ENCODE results near the gene EIF3I.

Gene EIF3I

DNA sequence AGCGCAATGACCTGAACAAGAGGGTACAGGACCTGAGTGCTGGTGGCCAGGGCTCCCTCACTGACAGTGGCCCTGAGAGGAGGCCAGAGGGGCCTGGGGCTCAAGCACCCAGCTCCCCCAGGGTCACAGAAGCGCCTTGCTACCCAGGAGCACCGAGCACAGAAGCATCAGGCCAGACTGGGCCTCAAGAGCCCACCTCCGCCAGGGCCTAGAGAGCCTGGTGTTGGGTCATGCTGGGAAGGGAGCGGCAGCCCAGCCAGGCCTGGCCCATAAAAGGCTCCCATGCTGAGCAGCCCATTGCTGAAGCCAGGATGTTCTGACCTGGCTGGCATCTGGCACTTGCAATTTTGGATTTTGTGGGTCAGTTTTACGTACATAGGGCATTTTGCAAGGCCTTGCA, 27.2 kb upstream of the EIF3I start:
- ChIA-PET CTCF (no interaction called here), POLR2A (interaction anchor here (0.8 to 2.3 kb wide), 2 partner anchors 11 to 16 kb away, joined by 3 to 8 read pairs; partner anchors contain the start of genes IQCC and TXLNA)
- no peak for DNase-seq (ENCODE audit: extremely low spot score)
- no peak for TF ChIP-seq TARDBP (IDR thresholded peaks at IDR 0.05)
- no peak for TF ChIP-seq LEF1 (IDR thresholded peaks at IDR 0.05; ENCODE audit: borderline replicate concordance)
- no peak for TF ChIP-seq SUZ12 (IDR thresholded peaks at IDR 0.05)
- TF ChIP-seq, protein P1, sequence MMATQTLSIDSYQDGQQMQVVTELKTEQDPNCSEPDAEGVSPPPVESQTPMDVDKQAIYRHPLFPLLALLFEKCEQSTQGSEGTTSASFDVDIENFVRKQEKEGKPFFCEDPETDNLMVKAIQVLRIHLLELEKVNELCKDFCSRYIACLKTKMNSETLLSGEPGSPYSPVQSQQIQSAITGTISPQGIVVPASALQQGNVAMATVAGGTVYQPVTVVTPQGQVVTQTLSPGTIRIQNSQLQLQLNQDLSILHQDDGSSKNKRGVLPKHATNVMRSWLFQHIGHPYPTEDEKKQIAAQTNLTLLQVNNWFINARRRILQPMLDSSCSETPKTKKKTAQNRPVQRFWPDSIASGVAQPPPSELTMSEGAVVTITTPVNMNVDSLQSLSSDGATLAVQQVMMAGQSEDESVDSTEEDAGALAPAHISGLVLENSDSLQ (IDR thresholded peaks at IDR 0.05), result no peak
- no peak for TF ChIP-seq NFRKB (IDR thresholded peaks at IDR 0.05)
- no peak for TF ChIP-seq SP1 (IDR thresholded peaks at IDR 0.05)
- no peak for TF ChIP-seq FOXA1 (IDR thresholded peaks at IDR 0.05)
- TF ChIP-seq HDGF (IDR thresholded peaks at IDR 0.05; ENCODE audit: borderline replicate concordance), result no peak
- TF ChIP-seq ELF4 (IDR thresholded peaks at IDR 0.05), result no peak
- TF ChIP-seq ZNF384 (IDR thresholded peaks at IDR 0.05), result no peak
- no peak for TF ChIP-seq ARNT (IDR thresholded peaks at IDR 0.05)
- no peak for TF ChIP-seq BHLHE40 (IDR thresholded peaks at IDR 0.05; ENCODE audit: borderline replicate concordance)
- TF ChIP-seq FOXK2 (IDR thresholded peaks at IDR 0.05), result no peak
- TF ChIP-seq CTBP1 (IDR thresholded peaks at IDR 0.05; ENCODE audit: borderline replicate concordance), result no peak
- no peak for TF ChIP-seq L3MBTL2 (conservative IDR thresholded peaks at IDR 0.05)

DNA sequence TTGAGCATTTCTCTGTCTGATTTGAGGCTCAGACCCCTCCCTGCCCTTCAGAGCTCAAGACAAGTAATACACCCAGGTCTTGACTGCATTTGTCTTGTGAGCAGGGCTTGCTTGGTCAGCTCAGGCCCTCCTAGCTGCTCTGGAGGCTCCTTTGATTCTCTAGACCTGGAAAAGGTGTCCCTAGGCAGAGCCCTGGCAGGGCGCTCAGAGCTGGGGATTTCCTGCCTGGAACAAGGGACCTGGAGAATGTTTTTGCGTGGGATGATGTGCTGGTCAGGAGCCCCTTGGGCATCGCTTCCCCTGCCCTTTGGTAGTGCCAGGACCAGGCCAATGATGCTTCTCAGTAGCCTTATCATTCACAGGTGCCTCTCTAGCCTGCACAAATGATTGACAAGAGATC, 26.7 kb upstream of the EIF3I start:
- TF ChIP-seq ZNF384 (IDR thresholded peaks at IDR 0.05), result no peak
- no peak for TF ChIP-seq HDGF (IDR thresholded peaks at IDR 0.05; ENCODE audit: borderline replicate concordance)
- no peak for TF ChIP-seq ARNT (IDR thresholded peaks at IDR 0.05)
- no peak for TF ChIP-seq FOXK2 (IDR thresholded peaks at IDR 0.05)
- TF ChIP-seq SUZ12 (IDR thresholded peaks at IDR 0.05), result no peak
- no peak for TF ChIP-seq SP1 (IDR thresholded peaks at IDR 0.05)
- no peak for TF ChIP-seq BHLHE40 (IDR thresholded peaks at IDR 0.05; ENCODE audit: borderline replicate concordance)
- TF ChIP-seq NFRKB (IDR thresholded peaks at IDR 0.05), result no peak
- no peak for TF ChIP-seq L3MBTL2 (conservative IDR thresholded peaks at IDR 0.05)
- CTCF ChIA-PET, result no interaction called here
- POLR2A ChIA-PET, result interaction anchor here (0.8 to 2.3 kb wide), 2 partner anchors 10 to 17 kb away, joined by 3 to 8 read pairs; partner anchors contain the start of genes IQCC and TXLNA
- no peak for DNase-seq (ENCODE audit: extremely low spot score)

DNA sequence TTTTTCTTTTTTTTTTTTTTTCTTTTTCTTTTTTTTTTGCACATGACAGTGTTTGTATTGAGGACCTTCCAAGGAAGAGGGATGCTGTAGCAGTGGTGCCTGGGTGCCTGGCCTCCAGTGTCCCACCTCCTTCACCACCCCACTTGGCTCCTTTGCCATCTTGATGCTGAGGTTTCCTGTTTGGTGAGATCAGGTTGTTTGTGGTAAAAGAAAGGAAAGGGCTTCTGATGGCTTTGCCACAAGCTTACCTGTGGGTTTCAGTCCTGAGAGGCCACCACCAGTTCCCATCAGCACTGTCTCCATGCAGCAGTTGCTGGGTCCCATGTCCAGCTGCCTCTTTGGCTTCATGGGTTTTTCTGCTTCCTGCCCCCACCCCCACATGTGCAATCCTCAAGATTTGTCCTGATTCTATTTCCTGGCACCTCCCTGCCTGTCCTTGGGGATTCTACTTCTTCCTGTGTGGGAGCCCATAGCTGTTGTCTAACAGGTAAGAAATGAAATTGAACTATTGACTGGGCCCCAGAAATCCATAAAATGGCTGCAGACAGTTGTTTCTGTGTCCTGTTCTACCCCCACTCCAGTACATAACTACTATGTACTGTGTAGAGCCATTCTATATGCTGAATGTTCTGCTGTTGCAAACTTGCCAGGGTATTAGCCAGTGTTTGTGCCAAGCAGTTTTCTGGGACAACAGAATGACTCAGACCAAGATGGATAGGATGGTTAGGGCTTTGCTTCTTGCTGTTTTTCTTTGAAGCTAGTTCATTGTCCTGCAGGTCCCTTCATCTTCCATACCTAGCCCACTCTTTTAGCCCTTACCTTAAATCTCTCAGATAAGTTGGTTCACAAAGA, 26.0 kb upstream of the EIF3I start:
- CTCF ChIA-PET, result interaction anchor here (0.6 to 1.4 kb wide), 2 partner anchors 19 to 32 kb away, joined by 4 to 6 read pairs; no protein-coding TSS in a partner anchor
- POLR2A ChIA-PET, result interaction anchor here (0.8 to 2.3 kb wide), 3 partner anchors 10 to 17 kb away, joined by 3 to 8 read pairs (median 7); partner anchors contain the start of genes IQCC and TXLNA

DNA sequence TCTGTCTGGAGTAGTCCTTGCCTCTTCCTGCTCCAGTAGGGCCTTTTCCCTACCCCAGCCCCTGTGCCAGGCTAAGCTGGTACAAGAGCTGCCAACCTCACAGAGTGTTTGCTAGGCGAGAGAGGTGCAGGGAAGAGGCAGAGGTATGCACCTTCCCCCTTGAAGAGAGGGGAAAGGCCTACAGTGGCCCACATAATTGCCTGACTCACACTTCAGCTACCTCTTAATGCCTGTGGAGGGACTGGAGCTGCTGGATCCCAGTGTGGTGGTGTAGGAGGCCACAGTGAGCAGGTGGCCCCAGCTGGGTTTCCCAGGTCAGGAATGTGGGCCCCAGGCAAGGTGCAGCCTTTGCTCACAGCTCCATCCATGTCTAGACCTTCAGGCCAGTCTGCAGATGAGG, 25.1 kb upstream of the EIF3I start:
- ChIA-PET CTCF (interaction anchor here (0.6 to 1.4 kb wide), 2 partner anchors 18 to 32 kb away, joined by 4 to 6 read pairs; no protein-coding TSS in a partner anchor), POLR2A (interaction anchor here (0.6 to 1.6 kb wide), 3 partner anchors 13 to 124 kb away, joined by 4 to 20 read pairs (median 7); partner anchors contain the start of genes TMEM39B and TXLNA)
- DNase-seq (ENCODE audit: extremely low spot score), result no peak
- TF ChIP-seq FOXM1 (IDR thresholded peaks at IDR 0.05; ENCODE audit: borderline replicate concordance), result no peak

More for the DNA sequence above, 26.0 kb upstream of the EIF3I start:
- no peak for DNase-seq (ENCODE audit: extremely low spot score)
- TF ChIP-seq TARDBP (IDR thresholded peaks at IDR 0.05) (no peak), ARNT (IDR thresholded peaks at IDR 0.05) (no peak), BHLHE40 (IDR thresholded peaks at IDR 0.05; ENCODE audit: borderline replicate concordance) (no peak), SUZ12 (IDR thresholded peaks at IDR 0.05) (no peak), LEF1 (IDR thresholded peaks at IDR 0.05; ENCODE audit: borderline replicate concordance) (no peak), FOXK2 (IDR thresholded peaks at IDR 0.05) (no peak), SP1 (IDR thresholded peaks at IDR 0.05) (no peak), CTBP1 (IDR thresholded peaks at IDR 0.05; ENCODE audit: borderline replicate concordance) (no peak), ELF4 (IDR thresholded peaks at IDR 0.05) (no peak), FOXM1 (IDR thresholded peaks at IDR 0.05; ENCODE audit: borderline replicate concordance) (no peak), ZNF384 (IDR thresholded peaks at IDR 0.05) (no peak), HDGF (IDR thresholded peaks at IDR 0.05; ENCODE audit: borderline replicate concordance) (no peak), FOXA1 (IDR thresholded peaks at IDR 0.05) (no peak), L3MBTL2 (conservative IDR thresholded peaks at IDR 0.05) (no peak), NFRKB (IDR thresholded peaks at IDR 0.05) (no peak)
- TF ChIP-seq, protein P1 (IDR thresholded peaks at IDR 0.05), result no peak

DNA sequence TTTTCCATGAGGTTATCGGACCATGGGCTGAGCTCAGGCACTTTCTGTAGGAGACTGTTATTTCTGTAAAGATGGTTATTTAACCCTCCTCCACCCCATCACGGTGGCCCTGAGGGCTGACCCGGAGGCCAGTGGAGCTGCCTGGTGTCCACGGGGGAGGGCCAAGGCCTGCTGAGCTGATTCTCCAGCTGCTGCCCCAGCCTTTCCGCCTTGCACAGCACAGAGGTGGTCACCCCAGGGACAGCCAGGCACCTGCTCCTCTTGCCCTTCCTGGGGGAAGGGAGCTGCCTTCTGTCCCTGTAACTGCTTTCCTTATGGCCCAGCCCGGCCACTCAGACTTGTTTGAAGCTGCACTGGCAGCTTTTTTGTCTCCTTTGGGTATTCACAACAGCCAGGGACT, 24.4 kb upstream of the EIF3I start:
- ChIA-PET POLR2A (interaction anchor here (0.6 to 1.6 kb wide), 5 partner anchors 12 to 94 kb away, joined by 3 to 20 read pairs (median 3); partner anchors contain the start of genes HDAC1 and TXLNA), CTCF (interaction anchor here (1.0 to 1.4 kb wide), 2 partner anchors 12 to 17 kb away, joined by 3 to 6 read pairs; no protein-coding TSS in a partner anchor)
- no peak for DNase-seq (ENCODE audit: extremely low spot score)
- no peak for TF ChIP-seq ELF4 (IDR thresholded peaks at IDR 0.05)
- no peak for TF ChIP-seq HDGF (IDR thresholded peaks at IDR 0.05; ENCODE audit: borderline replicate concordance)
- TF ChIP-seq ZNF384 (IDR thresholded peaks at IDR 0.05), result no peak
- TF ChIP-seq L3MBTL2 (conservative IDR thresholded peaks at IDR 0.05), result no peak
- no peak for TF ChIP-seq FOXK2 (IDR thresholded peaks at IDR 0.05)
- no peak for TF ChIP-seq CTBP1 (IDR thresholded peaks at IDR 0.05; ENCODE audit: borderline replicate concordance)
- TF ChIP-seq BHLHE40 (IDR thresholded peaks at IDR 0.05; ENCODE audit: borderline replicate concordance), result no peak
- TF ChIP-seq FOXM1 (IDR thresholded peaks at IDR 0.05; ENCODE audit: borderline replicate concordance), result no peak
- no peak for TF ChIP-seq TARDBP (IDR thresholded peaks at IDR 0.05)
- TF ChIP-seq, protein P1 (IDR thresholded peaks at IDR 0.05), result no peak
- TF ChIP-seq FOXA1 (IDR thresholded peaks at IDR 0.05), result no peak
- TF ChIP-seq ARNT (IDR thresholded peaks at IDR 0.05), result no peak
- no peak for TF ChIP-seq SP1 (IDR thresholded peaks at IDR 0.05)
- TF ChIP-seq SUZ12 (IDR thresholded peaks at IDR 0.05), result no peak
- no peak for TF ChIP-seq NFRKB (IDR thresholded peaks at IDR 0.05)
- no peak for TF ChIP-seq LEF1 (IDR thresholded peaks at IDR 0.05; ENCODE audit: borderline replicate concordance)
